ENCODE results near the gene ATP7B. TPM values are rescaled to one million over a fixed set of nuclear protein-coding genes. Genes with fewer than 3 reads are reported as not detected.

Gene ATP7B
- total RNA-seq, 1 experiment from 2014 or later: 5.6 TPM

DNA sequence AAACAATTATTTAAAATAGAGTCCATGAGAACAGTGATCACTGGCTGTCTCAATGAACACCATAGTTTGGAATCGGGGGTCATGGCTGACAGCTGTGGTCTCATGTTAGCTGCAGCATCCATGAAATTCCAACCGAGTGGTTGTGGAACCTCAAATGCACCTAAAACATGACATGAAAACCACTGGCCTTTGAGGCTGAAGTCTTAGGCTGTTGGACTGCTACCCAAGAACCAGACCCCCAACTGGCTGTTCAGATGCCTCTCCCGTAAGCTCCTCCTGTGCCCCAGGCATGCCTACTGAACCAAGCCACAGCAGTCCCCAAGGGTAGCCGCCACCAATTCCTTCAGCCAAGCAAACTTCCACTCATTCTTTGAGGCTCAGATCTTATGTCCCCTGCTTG, 50.5 kb downstream of the ATP7B start:
- intact Hi-C loops (cut with micrococcal nuclease; ENCODE audit: unreplicated experiment): no loop called here
- no peaks in the 10 kb centered on the region for H3K36me3 Mint-ChIP-seq (ENCODE audit: insufficient read depth, unreplicated experiment)
- H3K4me3 Mint-ChIP-seq (ENCODE audit: low read depth, unreplicated experiment): no peak overlapping the region
- no TSS peak for BruUV-seq (replicated peaks)
- no peak for DNase-seq
- TF ChIP-seq, protein P1, sequence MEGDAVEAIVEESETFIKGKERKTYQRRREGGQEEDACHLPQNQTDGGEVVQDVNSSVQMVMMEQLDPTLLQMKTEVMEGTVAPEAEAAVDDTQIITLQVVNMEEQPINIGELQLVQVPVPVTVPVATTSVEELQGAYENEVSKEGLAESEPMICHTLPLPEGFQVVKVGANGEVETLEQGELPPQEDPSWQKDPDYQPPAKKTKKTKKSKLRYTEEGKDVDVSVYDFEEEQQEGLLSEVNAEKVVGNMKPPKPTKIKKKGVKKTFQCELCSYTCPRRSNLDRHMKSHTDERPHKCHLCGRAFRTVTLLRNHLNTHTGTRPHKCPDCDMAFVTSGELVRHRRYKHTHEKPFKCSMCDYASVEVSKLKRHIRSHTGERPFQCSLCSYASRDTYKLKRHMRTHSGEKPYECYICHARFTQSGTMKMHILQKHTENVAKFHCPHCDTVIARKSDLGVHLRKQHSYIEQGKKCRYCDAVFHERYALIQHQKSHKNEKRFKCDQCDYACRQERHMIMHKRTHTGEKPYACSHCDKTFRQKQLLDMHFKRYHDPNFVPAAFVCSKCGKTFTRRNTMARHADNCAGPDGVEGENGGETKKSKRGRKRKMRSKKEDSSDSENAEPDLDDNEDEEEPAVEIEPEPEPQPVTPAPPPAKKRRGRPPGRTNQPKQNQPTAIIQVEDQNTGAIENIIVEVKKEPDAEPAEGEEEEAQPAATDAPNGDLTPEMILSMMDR (IDR thresholded peaks at IDR 0.05; ENCODE audit: unreplicated experiment): no peak
- peaks cover 10% of the 10 kb centered on the region for H3K4me1 Mint-ChIP-seq (ENCODE audit: low read depth, unreplicated experiment)
- CTCF ChIA-PET: no interaction called here
- no peak overlapping the region for H3K27ac Mint-ChIP-seq (ENCODE audit: unreplicated experiment)
- no peaks in the 10 kb centered on the region for H3K27me3 Mint-ChIP-seq (ENCODE audit: unreplicated experiment)
- no peaks in the 10 kb centered on the region for H3K9me3 Mint-ChIP-seq (ENCODE audit: low read depth, unreplicated experiment)

DNA sequence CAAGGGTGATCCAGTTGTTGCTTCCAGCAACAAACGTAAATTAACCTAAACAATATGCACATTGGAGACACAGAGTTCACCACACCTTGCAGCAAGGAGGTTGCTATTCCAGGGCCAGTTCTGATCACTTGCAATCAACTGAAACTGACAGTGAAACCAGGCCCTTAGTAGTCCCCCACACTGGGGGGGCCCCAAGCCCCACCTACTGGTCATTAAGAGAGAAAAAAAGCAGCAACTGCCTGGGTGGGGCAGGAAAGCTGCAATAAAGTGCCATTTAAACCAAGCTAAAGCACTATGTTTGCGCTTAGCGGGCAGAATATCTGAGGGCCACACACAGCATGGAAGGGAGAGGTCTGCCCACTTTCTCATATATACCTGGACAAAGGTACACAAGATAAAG, 51.5 kb downstream of the ATP7B start:
- no TSS peak for BruUV-seq (replicated peaks)
- Mint-ChIP-seq H3K4me1 (ENCODE audit: low read depth, unreplicated experiment) (peaks cover 10% of the 10 kb centered on the region), H3K27ac (ENCODE audit: unreplicated experiment) (no peak overlapping the region), H3K27me3 (ENCODE audit: unreplicated experiment) (no peaks in the 10 kb centered on the region), H3K4me3 (ENCODE audit: low read depth, unreplicated experiment) (no peak overlapping the region), H3K36me3 (ENCODE audit: insufficient read depth, unreplicated experiment) (no peaks in the 10 kb centered on the region), H3K9me3 (ENCODE audit: low read depth, unreplicated experiment) (no peaks in the 10 kb centered on the region)
- CTCF ChIA-PET: no interaction called here
- TF ChIP-seq, protein P1 (IDR thresholded peaks at IDR 0.05; ENCODE audit: unreplicated experiment): no peak
- intact Hi-C loops (cut with micrococcal nuclease; ENCODE audit: unreplicated experiment): no loop called here
- no peak for DNase-seq

DNA sequence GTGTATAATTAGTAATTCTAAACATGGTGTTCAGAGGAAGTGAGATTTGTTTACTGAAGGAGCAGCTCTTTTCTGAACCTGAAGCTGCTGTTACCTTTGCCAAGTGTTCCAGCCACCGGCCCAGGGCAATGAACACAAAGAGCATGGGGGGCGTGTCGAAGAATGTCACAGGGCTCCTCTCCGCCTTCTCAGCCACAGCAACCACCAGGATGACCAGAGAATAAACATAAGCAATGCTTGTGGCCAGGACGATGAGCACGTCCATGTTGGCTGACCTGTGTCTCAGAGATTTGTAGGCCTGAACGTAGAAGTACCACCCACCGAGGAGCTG, 53.1 kb downstream of the ATP7B start:
- H3K27me3 Mint-ChIP-seq (ENCODE audit: unreplicated experiment): no peaks in the 10 kb centered on the region
- TF ChIP-seq, protein P1 (IDR thresholded peaks at IDR 0.05; ENCODE audit: unreplicated experiment): no peak
- BruUV-seq (replicated peaks): no TSS peak
- CTCF ChIA-PET: no interaction called here
- H3K9me3 Mint-ChIP-seq (ENCODE audit: low read depth, unreplicated experiment): no peaks in the 10 kb centered on the region
- intact Hi-C loops (cut with micrococcal nuclease; ENCODE audit: unreplicated experiment): no loop called here
- DNase-seq: peak; percentile 27
- no peak overlapping the region for H3K27ac Mint-ChIP-seq (ENCODE audit: unreplicated experiment)
- no peaks in the 10 kb centered on the region for H3K36me3 Mint-ChIP-seq (ENCODE audit: insufficient read depth, unreplicated experiment)
- H3K4me3 Mint-ChIP-seq (ENCODE audit: low read depth, unreplicated experiment): no peak overlapping the region
- peaks cover 10% of the 10 kb centered on the region for H3K4me1 Mint-ChIP-seq (ENCODE audit: low read depth, unreplicated experiment)

DNA sequence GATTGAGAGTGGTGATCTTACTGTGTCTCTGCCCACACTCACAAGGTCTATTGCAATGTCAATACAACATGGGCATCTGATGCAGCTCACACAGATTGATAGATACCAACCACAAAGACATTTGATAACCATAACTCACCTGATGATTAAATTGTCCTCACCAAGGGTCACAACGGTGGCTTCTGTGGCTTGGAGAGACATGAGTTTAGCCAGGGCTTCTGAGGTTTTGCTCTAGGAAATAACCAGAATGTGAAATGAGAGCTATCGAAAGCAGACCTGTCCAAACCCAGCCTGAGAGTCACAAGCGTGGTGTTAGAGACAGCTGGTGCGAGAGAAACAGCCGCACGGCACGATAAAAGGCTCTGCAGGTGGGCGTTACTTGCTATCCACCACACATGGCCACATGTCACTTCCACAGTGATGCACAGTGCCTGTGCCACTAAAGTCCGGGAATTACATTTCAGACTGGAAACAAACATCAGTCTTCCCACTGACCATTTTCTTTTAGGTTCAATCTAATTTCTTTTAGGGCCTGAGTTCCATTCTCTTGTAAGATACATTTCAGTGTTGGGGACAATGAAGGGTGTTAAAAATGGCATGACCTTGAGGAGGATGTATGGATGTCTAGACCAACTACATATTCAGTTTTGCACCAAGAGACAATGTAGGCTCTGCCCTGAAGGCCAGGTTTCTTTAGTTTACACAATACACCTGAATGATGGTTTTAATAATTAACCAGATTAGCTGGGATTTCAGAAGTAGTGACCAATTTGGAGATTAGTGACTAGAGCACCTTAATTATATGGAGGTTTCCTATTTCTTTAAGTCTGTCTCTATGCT, 53.7 kb downstream of the ATP7B start:
- Mint-ChIP-seq H3K27me3 (ENCODE audit: unreplicated experiment) (no peaks in the 10 kb centered on the region), H3K4me1 (ENCODE audit: low read depth, unreplicated experiment) (peaks cover 10% of the 10 kb centered on the region), H3K36me3 (ENCODE audit: insufficient read depth, unreplicated experiment) (no peaks in the 10 kb centered on the region), H3K4me3 (ENCODE audit: low read depth, unreplicated experiment) (no peak overlapping the region), H3K9me3 (ENCODE audit: low read depth, unreplicated experiment) (no peaks in the 10 kb centered on the region), H3K27ac (ENCODE audit: unreplicated experiment) (no peak overlapping the region)
- no peak for DNase-seq
- intact Hi-C loops (cut with micrococcal nuclease; ENCODE audit: unreplicated experiment): no loop called here
- CTCF ChIA-PET: no interaction called here
- TF ChIP-seq, protein P1 (IDR thresholded peaks at IDR 0.05; ENCODE audit: unreplicated experiment): no peak
- no TSS peak for BruUV-seq (replicated peaks)
